HepG2 (cell line): ENCODE measurements around the gene KIAA0319L. TPM values are rescaled to one million over a fixed set of nuclear protein-coding genes. Genes with fewer than 3 reads are reported as not detected.

Experiments
- ATAC-seq: fragments of 200-7000 bp; cut with Tn5 transposase; 3 replicates; pipeline ENCODE4 v1.9.1; 2020; ENCODE audit warnings: mild to moderate bottlenecking, moderate library complexity
- BruUV-seq: library from RNA; stranded (reverse); fragments of 400-500 nt; replicated peaks from 2 replicates; lab custom pipeline; 2021; lab: Mats Ljungman, UMichigan
- CTCF ChIA-PET: fragments of 300-600 bp; formaldehyde crosslinking; extraction: SDS; loops from one replicate; lab custom pipeline; 2021; ENCODE audit warnings: low total read pairs, inconsistent platforms, low intra/inter-chr PET ratio; lab: Yijun Ruan, JAX
- POLR2A ChIA-PET: fragments of 350-600 bp; sonication (Branson Sonifier 250); formaldehyde crosslinking; loops from one replicate; lab custom pipeline; 2020; ENCODE audit warnings: antibody characterized with exemption, inconsistent platforms; lab: Yijun Ruan, JAX
- DNase-seq: peaks from one replicate; pipeline ENCODE4 v3.0.0-alpha.2; 2015; ENCODE audit warnings: low spot score
- FAIRE-seq: peaks from 3 replicates; lab custom pipeline; 2011; peaks lifted over from hg19 to GRCh38; lab: Jason Lieb, UNC
- H2AFZ ChIP-seq: one replicate; pipeline ENCODE4 v1.6.1; 2011; ENCODE audit warnings: low read length, inconsistent platforms
- H3K27ac ChIP-seq: fragments of 300-600 bp; 3 replicates; pipeline ENCODE4 v1.8.0; 2011; ENCODE audit warnings: mixed run types, mild to moderate bottlenecking, mixed read lengths, low read length, inconsistent platforms; ENCODE audit not compliant: insufficient read depth; ENCODE audit errors: extremely low read length
- H3K27me3 ChIP-seq, 2 experiments: fragments of 200-600 bp in 1 of 2; 2 replicates in 1 of 2; 3 replicates in 1 of 2; pipeline versions ENCODE4 v1.6.0 to v1.8.0; 2011; ENCODE audit warnings: low read length in 2 of 2, mild to moderate bottlenecking in 2 of 2, moderate library complexity in 2 of 2, inconsistent platforms in 1 of 2; ENCODE audit not compliant: insufficient read depth in 2 of 2, control insufficient read depth in 1 of 2
- H3K36me3 ChIP-seq, 2 experiments: fragments of 200-600 bp in 1 of 2; replicated peaks in 1 of 2; 2 replicates in 1 of 2; 3 replicates in 1 of 2; pipeline versions ENCODE4 v1.5.1 to v1.8.0; 2011; ENCODE audit warnings: low read length in 2 of 2, inconsistent platforms in 1 of 2; ENCODE audit not compliant: insufficient read depth in 2 of 2, control insufficient read depth in 1 of 2
- H3K4me1 ChIP-seq: 2 replicates; pipeline ENCODE4 v1.5.1; 2012; ENCODE audit warnings: low read length, inconsistent platforms; ENCODE audit not compliant: insufficient read depth
- H3K4me2 ChIP-seq: 2 replicates; pipeline ENCODE4 v1.6.0; 2011; ENCODE audit warnings: low read depth, low read length, inconsistent platforms
- H3K4me3 ChIP-seq, 3 experiments: fragments of 200-600 bp in 1 of 3; sonication (generic), shearing (Covaris generic) in 1 of 3; replicated peaks in 1 of 3; 2 replicates each; pipeline ENCODE4 v1.5.1; 2011 to 2016; ENCODE audit warnings: low read length in 3 of 3, inconsistent platforms in 2 of 3, low read depth in 2 of 3, mild to moderate bottlenecking in 2 of 3, control low read depth in 1 of 3, mixed read lengths in 1 of 3; ENCODE audit not compliant: insufficient read depth in 1 of 3
- H3K79me2 ChIP-seq: one replicate; pipeline ENCODE4 v1.6.1; 2011; ENCODE audit warnings: low read length, inconsistent platforms; ENCODE audit not compliant: insufficient read depth
- H3K9ac ChIP-seq: 2 replicates; pipeline ENCODE4 v1.6.0; 2011; ENCODE audit warnings: mild to moderate bottlenecking, low read depth, low read length, inconsistent platforms; ENCODE audit not compliant: insufficient read depth
- H3K9me3 ChIP-seq: 2 replicates; pipeline ENCODE4 v1.5.1; 2012; ENCODE audit warnings: mild to moderate bottlenecking, low read length
- H4K20me1 ChIP-seq: 2 replicates; pipeline ENCODE4 v1.6.0; 2011; ENCODE audit warnings: inconsistent platforms, mild to moderate bottlenecking, low read length, moderate library complexity; ENCODE audit not compliant: insufficient read depth
- MED8 ChIP-seq: sonication (generic); formaldehyde crosslinking; IDR thresholded peaks from 2 replicates; pipeline ENCODE4 v1.8.1; 2023; ENCODE audit warnings: mild to moderate bottlenecking, missing genetic modification reagents; ENCODE audit not compliant: insufficient replicate concordance
- NFE2 ChIP-seq: sonication (generic); formaldehyde crosslinking; IDR thresholded peaks from 2 replicates; pipeline ENCODE4 v1.4.0; 2020; ENCODE audit warnings: missing genetic modification reagents
- ONECUT2 ChIP-seq: sonication (generic); formaldehyde crosslinking; IDR thresholded peaks from 2 replicates; pipeline ENCODE4 v1.4.0; 2020; ENCODE audit warnings: missing genetic modification reagents
- SSRP1 ChIP-seq: IDR thresholded peaks from 2 replicates; pipeline ENCODE4 v1.6.1; 2016; ENCODE audit warnings: control low read depth
- U2AF2 ChIP-seq: fragments of 200-400 bp; formaldehyde crosslinking; IDR thresholded peaks from 2 replicates; pipeline ENCODE4 v1.6.1; 2017; ENCODE audit warnings: low read depth, mild to moderate bottlenecking, low read length
- ZBTB44 ChIP-seq: sonication (generic); formaldehyde crosslinking; IDR thresholded peaks from 2 replicates; pipeline ENCODE4 v1.4.0; 2020; ENCODE audit warnings: missing genetic modification reagents
- ZEB1 ChIP-seq: IDR thresholded peaks from 2 replicates; pipeline ENCODE4 v1.6.1; 2012; ENCODE audit warnings: mild to moderate bottlenecking, low read depth, inconsistent platforms; ENCODE audit not compliant: insufficient replicate concordance
- ZFP90 ChIP-seq: sonication (generic); formaldehyde crosslinking; IDR thresholded peaks from 2 replicates; pipeline ENCODE4 v1.8.0; 2022; ENCODE audit warnings: missing genetic modification reagents, mild to moderate bottlenecking, inconsistent platforms, borderline replicate concordance
- ZFX ChIP-seq: sonication (generic); formaldehyde crosslinking; IDR thresholded peaks from 2 replicates; pipeline ENCODE4 v1.4.0; 2020; ENCODE audit warnings: mild to moderate bottlenecking, low read depth, missing genetic modification reagents, moderate library complexity
- ZNF138 ChIP-seq: sonication (generic); formaldehyde crosslinking; IDR thresholded peaks from 2 replicates; pipeline ENCODE4 v1.5.0; 2020; ENCODE audit warnings: mild to moderate bottlenecking, low read depth, missing genetic modification reagents
- ZNF24 ChIP-seq: fragments of 450-650 bp; IDR thresholded peaks from 2 replicates; pipeline ENCODE4 v1.6.1; 2017; ENCODE audit warnings: antibody characterized with exemption, mild to moderate bottlenecking
- WGBS: methylation state at CpG from one replicate; pipeline ENCODE4 v1.1.6; 2017; ENCODE audit warnings: low lambda C conversion rate; 5-methylcytosine and 5-hydroxymethylcytosine counted together
- in situ Hi-C: cut with HindIII; loops from 2 replicates; pipeline ENCODE4 v1.10.0; 2017; ENCODE audit warnings: low pct_unique_long_range_greater_than_20kb; ENCODE audit not compliant: extremely low pct_ligation_motif_present
- intact Hi-C: fragments of 100-400 bp; cut with micrococcal nuclease; formaldehyde crosslinking; loops from one replicate; pipeline ENCODE4 v1.10.0; 2022; ENCODE audit not compliant: unreplicated experiment
- polyA plus RNA-seq, 8 experiments: library from polyadenylated mRNA; depleted of rRNA in 3 of 8; stranded (reverse) in 7 of 8; unstranded in 1 of 8; fragments of >200 nt; fragmentation: Illumina TruSeq in 4 of 8; extraction: Trizol in 4 of 8; gene quantifications; 2 replicates each; pipeline versions ENCODE4 v1.2.1 to v1.2.3, GENCODE V29; 2011 to 2016; ENCODE audit warnings: low read depth in 4 of 8, missing spikeins in 1 of 8, mixed read lengths in 1 of 8; ENCODE audit not compliant: insufficient read depth in 1 of 8
- total RNA-seq, 5 experiments: library from RNA; depleted of rRNA; stranded (reverse); fragments of >200 nt; fragmentation: Illumina TruSeq; extraction: Trizol; gene quantifications; 2 replicates each; pipeline ENCODE4 v1.2.3, GENCODE V29; 2016; ENCODE audit warnings: low read depth in 1 of 5
- TF ChIP-seq, protein P1 (sequence below): sonication (generic); formaldehyde crosslinking; IDR thresholded peaks from 2 replicates; pipeline ENCODE4 v1.4.0; 2020; ENCODE audit warnings: mild to moderate bottlenecking, missing genetic modification reagents
- TF ChIP-seq, protein P2 (sequence below): sonication (generic); formaldehyde crosslinking; conservative IDR thresholded peaks from 2 replicates; pipeline ENCODE4 v1.4.0; 2020; ENCODE audit warnings: missing genetic modification reagents

Gene KIAA0319L
- total and polyA plus RNA-seq, 2 of the 13 experiments (the other 11 are each of a cell fraction or from before 2014, with no cell fraction given), result 33.4 to 82.6 TPM

GRCh38 chr1:35536556-35537162 lies 20.5 kb downstream of the KIAA0319L start:
- intact Hi-C loops, result no loop called here
- ATAC-seq (no peak), DNase-seq (no peak), FAIRE-seq (no peak)
- H3K9me3 ChIP-seq, result no peaks in the 10 kb centered on the region
- no peak overlapping the region for H2AFZ ChIP-seq
- no peak overlapping the region for H3K4me2 ChIP-seq
- no peak for TF ChIP-seq SSRP1 (CRISPR knock-in tag)
- no peak for TF ChIP-seq ZBTB44 (CRISPR knock-in tag)
- no peak for TF ChIP-seq ZNF138
- TF ChIP-seq ZEB1, result no peak
- no peak for TF ChIP-seq ZFX
- TF ChIP-seq NFE2, result no peak
- TF ChIP-seq ZNF24, result no peak
- TF ChIP-seq MED8, result no peak
- TF ChIP-seq, protein P1, sequence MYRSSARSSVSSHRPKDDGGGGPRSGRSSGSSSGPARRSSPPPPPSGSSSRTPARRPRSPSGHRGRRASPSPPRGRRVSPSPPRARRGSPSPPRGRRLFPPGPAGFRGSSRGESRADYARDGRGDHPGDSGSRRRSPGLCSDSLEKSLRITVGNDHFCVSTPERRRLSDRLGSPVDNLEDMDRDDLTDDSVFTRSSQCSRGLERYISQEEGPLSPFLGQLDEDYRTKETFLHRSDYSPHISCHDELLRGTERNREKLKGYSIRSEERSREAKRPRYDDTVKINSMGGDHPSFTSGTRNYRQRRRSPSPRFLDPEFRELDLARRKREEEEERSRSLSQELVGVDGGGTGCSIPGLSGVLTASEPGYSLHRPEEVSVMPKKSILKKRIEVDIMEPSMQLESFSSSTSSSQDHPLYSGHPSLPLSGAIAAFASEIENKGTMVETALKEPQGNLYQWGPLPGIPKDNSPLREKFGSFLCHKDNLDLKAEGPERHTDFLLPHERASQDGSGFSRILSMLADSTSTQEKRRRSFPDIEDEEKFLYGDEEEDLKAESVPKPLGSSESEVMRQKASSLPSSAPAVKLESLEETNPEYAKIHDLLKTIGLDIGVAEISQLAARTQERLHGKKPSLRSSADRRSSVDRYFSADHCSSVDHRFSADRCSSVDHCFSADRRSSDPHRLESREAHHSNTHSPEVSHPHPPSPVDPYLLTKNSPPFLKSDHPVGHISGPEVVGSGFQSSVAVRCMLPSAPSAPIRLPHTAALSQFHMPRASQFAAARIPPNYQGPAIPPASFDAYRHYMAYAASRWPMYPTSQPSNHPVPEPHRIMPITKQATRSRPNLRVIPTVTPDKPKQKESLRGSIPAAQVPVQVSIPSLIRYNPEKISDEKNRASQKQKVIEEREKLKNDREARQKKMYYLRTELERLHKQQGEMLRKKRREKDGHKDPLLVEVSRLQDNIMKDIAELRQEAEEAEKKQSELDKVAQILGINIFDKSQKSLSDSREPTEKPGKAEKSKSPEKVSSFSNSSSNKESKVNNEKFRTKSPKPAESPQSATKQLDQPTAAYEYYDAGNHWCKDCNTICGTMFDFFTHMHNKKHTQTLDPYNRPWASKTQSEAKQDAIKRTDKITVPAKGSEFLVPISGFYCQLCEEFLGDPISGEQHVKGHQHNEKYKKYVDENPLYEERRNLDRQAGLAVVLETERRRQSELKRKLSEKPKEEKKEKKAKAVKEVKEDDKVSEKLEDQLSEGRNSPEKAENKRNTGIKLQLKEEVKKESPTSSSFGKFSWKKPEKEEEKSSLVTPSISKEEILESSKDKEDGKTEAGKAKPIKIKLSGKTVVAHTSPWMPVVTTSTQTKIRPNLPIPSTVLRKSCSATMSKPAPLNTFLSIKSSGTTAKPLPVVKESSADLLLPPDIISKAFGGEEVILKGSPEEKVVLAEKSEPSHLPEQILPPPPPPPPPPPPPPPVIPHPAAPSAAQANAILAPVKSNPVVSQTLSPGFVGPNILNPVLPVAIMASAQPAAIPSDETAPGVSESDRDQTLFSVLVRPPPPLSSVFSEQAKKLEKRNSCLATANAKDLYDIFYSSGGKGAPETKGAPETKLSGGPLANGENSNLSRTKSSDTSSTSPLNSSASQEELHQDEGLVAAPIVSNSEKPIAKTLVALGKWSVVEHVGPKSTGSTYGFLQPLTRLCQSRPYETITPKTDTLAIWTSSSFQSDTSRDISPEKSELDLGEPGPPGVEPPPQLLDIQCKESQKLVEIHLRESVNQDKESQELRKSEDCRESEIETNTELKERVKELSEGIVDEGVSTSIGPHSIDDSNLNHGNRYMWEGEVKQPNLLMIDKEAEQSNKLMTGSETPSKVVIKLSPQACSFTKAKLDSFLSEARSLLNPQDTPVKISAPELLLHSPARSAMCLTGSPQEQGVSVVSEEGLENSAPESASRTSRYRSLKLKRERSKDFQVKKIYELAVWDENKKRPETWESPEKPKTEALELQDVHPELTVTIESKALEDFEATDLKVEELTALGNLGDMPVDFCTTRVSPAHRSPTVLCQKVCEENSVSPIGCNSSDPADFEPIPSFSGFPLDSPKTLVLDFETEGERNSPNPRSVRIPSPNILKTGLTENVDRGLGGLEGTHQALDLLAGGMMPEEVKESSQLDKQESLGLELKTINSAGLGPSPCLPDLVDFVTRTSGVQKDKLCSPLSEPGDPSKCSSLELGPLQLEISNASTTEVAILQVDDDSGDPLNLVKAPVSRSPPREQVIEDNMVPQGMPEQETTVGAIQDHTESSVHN (CRISPR knock-in tag), result no peak
- TF ChIP-seq ZFP90, result no peak
- TF ChIP-seq, protein P2, sequence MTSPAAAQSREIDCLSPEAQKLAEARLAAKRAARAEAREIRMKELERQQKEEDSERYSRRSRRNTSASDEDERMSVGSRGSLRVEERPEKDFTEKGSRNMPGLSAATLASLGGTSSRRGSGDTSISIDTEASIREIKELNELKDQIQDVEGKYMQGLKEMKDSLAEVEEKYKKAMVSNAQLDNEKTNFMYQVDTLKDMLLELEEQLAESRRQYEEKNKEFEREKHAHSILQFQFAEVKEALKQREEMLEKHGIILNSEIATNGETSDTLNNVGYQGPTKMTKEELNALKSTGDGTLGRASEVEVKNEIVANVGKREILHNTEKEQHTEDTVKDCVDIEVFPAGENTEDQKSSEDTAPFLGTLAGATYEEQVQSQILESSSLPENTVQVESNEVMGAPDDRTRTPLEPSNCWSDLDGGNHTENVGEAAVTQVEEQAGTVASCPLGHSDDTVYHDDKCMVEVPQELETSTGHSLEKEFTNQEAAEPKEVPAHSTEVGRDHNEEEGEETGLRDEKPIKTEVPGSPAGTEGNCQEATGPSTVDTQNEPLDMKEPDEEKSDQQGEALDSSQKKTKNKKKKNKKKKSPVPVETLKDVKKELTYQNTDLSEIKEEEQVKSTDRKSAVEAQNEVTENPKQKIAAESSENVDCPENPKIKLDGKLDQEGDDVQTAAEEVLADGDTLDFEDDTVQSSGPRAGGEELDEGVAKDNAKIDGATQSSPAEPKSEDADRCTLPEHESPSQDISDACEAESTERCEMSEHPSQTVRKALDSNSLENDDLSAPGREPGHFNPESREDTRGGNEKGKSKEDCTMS, result no peak
- TF ChIP-seq U2AF2, result no peak
- no peak for TF ChIP-seq ONECUT2 (CRISPR knock-in tag)
- 100% methylated on average over 2 of the region's 2 CpGs for WGBS
- no peak overlapping the region for H3K9ac ChIP-seq
- CTCF ChIA-PET, result no interaction called here
- in situ Hi-C loops, result no loop called here
- POLR2A ChIA-PET, result no interaction called here
- H3K79me2 ChIP-seq, result peaks cover 9% of the 10 kb centered on the region
- no peaks in the 10 kb centered on the region; the same call in none of the 2 replicates for H4K20me1 ChIP-seq
- H3K27me3 ChIP-seq, result no peaks in the 10 kb centered on the region
- H3K27ac ChIP-seq, result no peak overlapping the region
- no TSS peak for BruUV-seq
- H3K36me3 ChIP-seq, result peaks cover 1 to 22% of the 10 kb centered on the region in 2 experiments; a peak in 2 of 5 replicates
- peaks cover 17% of the 10 kb centered on the region for H3K4me1 ChIP-seq
- H3K4me3 ChIP-seq, result no peak overlapping the region
